IPS-11a (cell line): ENCODE results near the gene ERAS.

ENCODE experiments used
- H3K4me3 ChIP-seq: one replicate; pipeline ENCODE4 v1.5.1; 2013; ENCODE audit warnings: low read depth, low read length, control low read depth

The ERAS gene

GRCh38 chrX:48826135-48826875 is at the start of gene ERAS:
TSS of gene ERAS (plus strand) at chrX:48826513. CDS start at chrX:48829124, 2,611 bp downstream.
- H3K4me3 ChIP-seq, result no peak within 1 kb of the TSS

- no peak overlapping the region for H3K4me3 ChIP-seq
Observed at GRCh38 chrX:48776818-48777439, 49.4 kb upstream of the ERAS start.

DNA sequence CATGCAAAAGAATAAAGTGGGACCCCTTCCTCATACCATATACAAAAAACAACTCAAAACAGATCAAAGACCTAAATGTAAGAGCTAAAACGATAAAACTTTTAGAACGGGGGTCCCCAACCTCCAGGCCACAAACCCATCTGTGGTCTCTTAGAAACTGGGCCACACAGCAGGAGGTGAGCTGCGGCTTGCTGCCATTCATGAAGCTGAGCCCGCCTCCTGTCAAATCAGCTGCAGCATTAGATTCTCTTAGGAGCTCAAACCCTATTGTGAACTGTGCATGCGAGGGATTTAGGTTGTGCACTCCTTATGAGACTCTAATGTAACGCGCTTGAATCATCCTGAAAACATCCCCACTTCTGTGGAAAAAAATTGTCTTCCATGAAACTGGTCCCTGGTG is 46.9 kb upstream of the ERAS start:
- H3K4me3 ChIP-seq, result no peak overlapping the region

GRCh38 chrX:48781705-48782104 is 44.6 kb upstream of the ERAS start:
- H3K4me3 ChIP-seq, result no peak overlapping the region

DNA sequence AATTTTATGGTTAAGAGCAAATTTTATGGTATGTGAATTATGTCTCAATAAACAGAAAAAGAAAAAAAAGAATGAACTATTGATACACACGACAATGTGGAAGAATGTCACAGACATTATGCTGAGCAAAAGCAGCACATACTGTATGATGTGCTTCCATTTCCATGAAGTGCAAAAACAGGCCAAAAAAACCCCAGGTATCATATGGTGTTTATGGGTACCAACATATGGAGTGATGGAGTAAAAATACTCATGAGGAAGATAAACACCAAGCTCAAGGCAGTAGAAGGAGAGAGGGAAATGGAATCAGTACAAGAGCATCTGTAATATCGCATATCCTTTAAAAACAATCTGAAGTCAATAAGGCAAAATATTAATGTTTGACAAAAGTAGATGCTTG is 44.1 kb upstream of the ERAS start:
- H3K4me3 ChIP-seq, result no peak overlapping the region

GRCh38 chrX:48782795-48783194 is 43.5 kb upstream of the ERAS start:
- no peak overlapping the region for H3K4me3 ChIP-seq

DNA sequence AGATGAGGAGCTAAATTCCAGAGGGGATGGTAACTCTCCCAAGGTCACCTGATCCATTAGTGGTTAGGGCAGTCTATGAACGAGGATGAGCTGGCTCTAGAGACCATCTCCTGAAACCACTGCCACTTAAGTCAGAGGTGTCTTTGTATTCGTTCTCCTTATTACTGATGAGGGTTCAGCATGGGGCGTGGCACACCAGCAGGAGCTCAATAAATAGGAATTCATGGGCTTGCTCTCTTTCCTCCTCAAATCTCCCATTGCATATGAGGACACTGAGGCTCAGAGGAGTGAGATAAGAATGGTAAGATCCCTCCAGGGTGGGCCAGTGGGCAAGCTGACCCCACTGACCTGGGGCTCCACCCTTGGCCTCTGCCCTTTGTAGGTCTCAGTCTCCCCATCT is 41.6 kb upstream of the ERAS start:
- no peak overlapping the region for H3K4me3 ChIP-seq

GRCh38 chrX:48785186-48785539 is 41.1 kb upstream of the ERAS start:
- H3K4me3 ChIP-seq, result no peak overlapping the region

DNA sequence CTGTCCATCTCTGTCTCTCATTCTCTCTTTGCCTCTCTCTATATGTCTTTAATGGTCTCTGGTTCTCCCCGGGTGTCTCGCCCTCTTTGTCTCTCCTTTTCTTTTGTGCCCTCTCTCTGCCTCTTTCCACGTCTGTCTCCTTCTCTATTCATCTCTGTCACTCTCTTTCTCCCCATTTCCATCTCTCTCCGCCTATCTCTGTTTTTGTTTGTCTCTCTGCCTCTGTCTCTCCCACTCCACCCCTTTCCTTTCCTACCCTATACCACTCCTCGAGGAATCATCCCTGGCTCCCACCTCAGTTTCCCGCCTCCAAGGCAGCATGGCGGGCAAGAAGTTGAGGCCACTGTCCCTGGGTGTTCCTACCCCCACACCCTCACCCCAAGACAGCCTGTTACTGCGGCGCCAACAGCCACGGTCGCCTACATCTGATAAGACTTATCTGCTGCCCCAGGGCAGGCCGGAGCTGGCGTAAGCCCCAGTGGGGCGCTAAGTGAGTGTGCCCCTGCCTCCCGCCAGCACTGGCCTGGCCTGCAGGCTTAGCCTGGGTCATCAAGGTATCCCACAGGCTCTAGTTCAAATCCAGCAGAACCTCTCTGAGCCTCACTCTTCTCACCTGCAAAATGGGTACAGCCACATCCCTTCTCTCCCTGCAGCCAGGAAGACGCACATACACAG is 40.6 kb upstream of the ERAS start:
- no peak overlapping the region for H3K4me3 ChIP-seq

DNA sequence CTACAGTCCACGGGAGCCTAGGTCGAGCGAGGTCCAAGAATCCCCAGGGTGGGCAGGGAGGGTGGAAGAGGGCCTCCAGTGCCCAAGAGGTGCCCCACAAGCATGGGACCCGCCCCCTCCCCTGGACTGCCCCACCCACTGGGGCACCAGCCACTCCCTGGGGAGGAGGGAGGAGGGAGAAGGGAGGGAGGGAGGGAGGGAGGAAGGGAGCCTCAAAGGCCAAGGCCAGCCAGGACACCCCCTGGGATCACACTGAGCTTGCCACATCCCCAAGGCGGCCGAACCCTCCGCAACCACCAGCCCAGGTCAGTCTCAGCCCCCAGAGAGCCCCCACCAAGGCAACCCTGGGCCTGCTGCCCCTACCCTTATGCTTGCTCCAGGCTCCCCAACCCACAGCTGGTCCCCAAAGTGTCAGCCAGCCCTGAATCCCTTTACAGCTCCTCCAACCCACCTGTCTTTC is 39.9 kb upstream of the ERAS start, which contains the start of gene GATA1:
Gene GATA1 (plus strand): TSS at position 250 of the 460 bp plus-strand sequence. CDS start 4,520 bp downstream, outside the sequence.
- H3K4me3 ChIP-seq, result no peak within 1 kb of the TSS

- no peak overlapping the region for H3K4me3 ChIP-seq
Observed at GRCh38 chrX:48786825-48787504, 39.3 kb upstream of the ERAS start.

GRCh38 chrX:48787505-48788443 is 38.5 kb upstream of the ERAS start:
- no peak overlapping the region for H3K4me3 ChIP-seq

GRCh38 chrX:48789366-48790220 is 36.7 kb upstream of the ERAS start:
- H3K4me3 ChIP-seq, result no peak overlapping the region

DNA sequence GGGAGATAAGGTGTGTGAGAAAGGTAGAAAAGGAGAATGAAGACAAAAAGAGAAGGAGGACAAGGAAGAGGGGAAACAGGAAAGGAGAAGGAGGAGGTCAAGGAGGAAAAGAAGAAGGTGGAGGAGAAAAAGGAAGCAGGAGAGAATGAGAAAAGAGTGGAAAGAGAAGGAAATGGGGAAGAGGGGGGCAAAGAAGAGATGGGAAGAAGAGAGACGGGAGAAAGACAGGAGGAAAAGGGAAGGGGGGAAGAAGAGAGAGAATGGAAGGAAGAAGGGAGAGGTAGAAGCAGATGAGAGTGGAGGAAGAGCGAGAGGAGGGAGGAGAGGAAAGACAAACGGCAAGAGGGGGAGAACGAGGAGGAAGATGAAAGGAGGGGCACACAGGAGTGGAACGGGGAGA is 35.8 kb upstream of the ERAS start:
- H3K4me3 ChIP-seq, result no peak overlapping the region

- no peak overlapping the region for H3K4me3 ChIP-seq
Observed at GRCh38 chrX:48791063-48791820, 35.1 kb upstream of the ERAS start.

- no peak overlapping the region for H3K4me3 ChIP-seq
Observed at GRCh38 chrX:48792219-48792618, 34.1 kb upstream of the ERAS start.

DNA sequence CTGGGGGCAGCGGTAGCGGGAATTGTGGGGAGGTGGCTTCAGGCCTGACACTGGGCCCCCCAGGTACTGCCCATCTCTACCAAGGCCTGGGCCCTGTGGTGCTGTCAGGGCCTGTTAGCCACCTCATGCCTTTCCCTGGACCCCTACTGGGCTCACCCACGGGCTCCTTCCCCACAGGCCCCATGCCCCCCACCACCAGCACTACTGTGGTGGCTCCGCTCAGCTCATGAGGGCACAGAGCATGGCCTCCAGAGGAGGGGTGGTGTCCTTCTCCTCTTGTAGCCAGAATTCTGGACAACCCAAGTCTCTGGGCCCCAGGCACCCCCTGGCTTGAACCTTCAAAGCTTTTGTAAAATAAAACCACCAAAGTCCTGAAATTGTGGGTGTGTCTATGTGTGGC is 32.4 kb upstream of the ERAS start:
- no peak overlapping the region for H3K4me3 ChIP-seq

GRCh38 chrX:48794340-48794910 is 31.9 kb upstream of the ERAS start:
- H3K4me3 ChIP-seq, result no peak overlapping the region
